H1 (cell line): ENCODE data around the gene CDK12.

Experiments
- CREB1 ChIP-seq: IDR thresholded peaks from 2 replicates; pipeline ENCODE4 v1.6.1; 2012; ENCODE audit warnings: inconsistent platforms
- JUN ChIP-seq: IDR thresholded peaks from 2 replicates; pipeline ENCODE4 v1.6.1; 2011; ENCODE audit warnings: low read depth, mild to moderate bottlenecking, improper control_type of control experiment, low read length
- POLR2AphosphoS5 ChIP-seq: IDR thresholded peaks from 2 replicates; pipeline ENCODE4 v1.6.1; 2011; ENCODE audit warnings: low read depth, low read length
- RAD21 ChIP-seq, 2 experiments: IDR thresholded peaks in 1 of 2; conservative IDR thresholded peaks in 1 of 2; 2 replicates each; pipeline ENCODE4 v1.6.1; 2011; ENCODE audit warnings: low read depth in 2 of 2, low read length in 2 of 2, improper control_type of control experiment in 1 of 2, inconsistent platforms in 1 of 2, mild to moderate bottlenecking in 1 of 2, moderate library complexity in 1 of 2
- SP2 ChIP-seq: IDR thresholded peaks from 2 replicates; pipeline ENCODE4 v1.6.1; 2012; ENCODE audit warnings: mild to moderate bottlenecking, low read length, inconsistent platforms
- SUZ12 ChIP-seq: fragments of 200-600 bp; sonication (generic); IDR thresholded peaks from 2 replicates; pipeline ENCODE4 v1.6.1; 2012; ENCODE audit warnings: mild to moderate bottlenecking, inconsistent platforms, low read length, moderate library complexity, mixed read lengths
- TAF1 ChIP-seq: IDR thresholded peaks from 2 replicates; pipeline ENCODE4 v1.6.1; 2011; ENCODE audit warnings: mild to moderate bottlenecking, low read depth, low read length
- ZNF274 ChIP-seq: IDR thresholded peaks from 2 replicates; pipeline ENCODE4 v1.7.0; 2012; ENCODE audit warnings: low read length, borderline replicate concordance; ENCODE audit errors: extremely low read depth
- TF ChIP-seq, protein P1 (sequence below), 3 experiments: IDR thresholded peaks; 1 replicate in 2 of 3; 2 replicates in 1 of 3; pipeline versions ENCODE4 v1.5.1 to v1.6.1; 2011; ENCODE audit warnings: low read length in 3 of 3, mild to moderate bottlenecking in 3 of 3, inconsistent platforms in 2 of 3, low read depth in 1 of 3, moderate library complexity in 1 of 3; ENCODE audit not compliant: insufficient read depth in 1 of 3; ENCODE audit errors: control extremely low read depth in 1 of 3

DNA sequence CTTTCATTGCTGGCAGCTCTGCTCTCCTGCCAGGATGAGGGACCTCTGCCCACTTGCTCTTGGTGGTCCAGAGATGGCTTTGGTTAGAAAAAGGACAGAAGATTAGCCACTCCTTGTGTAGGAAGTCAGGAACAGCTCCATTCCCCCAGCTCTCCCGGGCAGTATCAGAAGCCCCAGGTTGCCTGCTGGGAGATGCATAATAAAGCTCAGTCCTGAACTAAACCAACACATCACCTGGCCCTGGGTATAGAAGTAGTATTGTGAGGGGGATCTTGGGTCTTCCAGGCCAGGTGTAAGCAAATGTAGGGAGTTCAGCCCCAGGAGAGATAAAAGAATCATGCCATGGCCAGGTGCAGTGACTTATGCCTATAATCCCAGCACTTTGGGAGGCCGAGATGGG lies 94.1 kb downstream of the CDK12 start:
- TF ChIP-seq SP2 (no peak), CREB1 (no peak), RAD21 (IDR thresholded peaks at IDR 0.05 in 1 of 2, conservative IDR thresholded peaks at IDR 0.05 in 1 of 2; ENCODE audit: low read depth in 2 of 2, low read length in 2 of 2) (no peak), SUZ12 (no peak), TAF1 (no peak), JUN (no peak), POLR2AphosphoS5 (no peak), ZNF274 (no peak)
- TF ChIP-seq, protein P1, sequence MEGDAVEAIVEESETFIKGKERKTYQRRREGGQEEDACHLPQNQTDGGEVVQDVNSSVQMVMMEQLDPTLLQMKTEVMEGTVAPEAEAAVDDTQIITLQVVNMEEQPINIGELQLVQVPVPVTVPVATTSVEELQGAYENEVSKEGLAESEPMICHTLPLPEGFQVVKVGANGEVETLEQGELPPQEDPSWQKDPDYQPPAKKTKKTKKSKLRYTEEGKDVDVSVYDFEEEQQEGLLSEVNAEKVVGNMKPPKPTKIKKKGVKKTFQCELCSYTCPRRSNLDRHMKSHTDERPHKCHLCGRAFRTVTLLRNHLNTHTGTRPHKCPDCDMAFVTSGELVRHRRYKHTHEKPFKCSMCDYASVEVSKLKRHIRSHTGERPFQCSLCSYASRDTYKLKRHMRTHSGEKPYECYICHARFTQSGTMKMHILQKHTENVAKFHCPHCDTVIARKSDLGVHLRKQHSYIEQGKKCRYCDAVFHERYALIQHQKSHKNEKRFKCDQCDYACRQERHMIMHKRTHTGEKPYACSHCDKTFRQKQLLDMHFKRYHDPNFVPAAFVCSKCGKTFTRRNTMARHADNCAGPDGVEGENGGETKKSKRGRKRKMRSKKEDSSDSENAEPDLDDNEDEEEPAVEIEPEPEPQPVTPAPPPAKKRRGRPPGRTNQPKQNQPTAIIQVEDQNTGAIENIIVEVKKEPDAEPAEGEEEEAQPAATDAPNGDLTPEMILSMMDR (IDR thresholded peaks at IDR 0.05; ENCODE audit: control extremely low read depth in 1 of 3, insufficient read depth in 1 of 3, low read depth in 1 of 3, low read length in 3 of 3) = no peak
